ENCODE measurements around the gene CNTN3.

Gene CNTN3

GRCh38 chr3:74591342-74591741 lies 23.1 kb downstream of the CNTN3 start:
- no peak for DNase-seq (ENCODE audit: low spot score)
- TF ChIP-seq CTCF (IDR thresholded peaks at IDR 0.05; ENCODE audit: extremely low read depth, insufficient read depth, missing control alignments) = no peak
- in situ Hi-C loops (cut with MboI; ENCODE audit: low pct_unique_long_range_greater_than_20kb, low sequenced_read_pairs, unreplicated experiment) = no loop called here

DNA sequence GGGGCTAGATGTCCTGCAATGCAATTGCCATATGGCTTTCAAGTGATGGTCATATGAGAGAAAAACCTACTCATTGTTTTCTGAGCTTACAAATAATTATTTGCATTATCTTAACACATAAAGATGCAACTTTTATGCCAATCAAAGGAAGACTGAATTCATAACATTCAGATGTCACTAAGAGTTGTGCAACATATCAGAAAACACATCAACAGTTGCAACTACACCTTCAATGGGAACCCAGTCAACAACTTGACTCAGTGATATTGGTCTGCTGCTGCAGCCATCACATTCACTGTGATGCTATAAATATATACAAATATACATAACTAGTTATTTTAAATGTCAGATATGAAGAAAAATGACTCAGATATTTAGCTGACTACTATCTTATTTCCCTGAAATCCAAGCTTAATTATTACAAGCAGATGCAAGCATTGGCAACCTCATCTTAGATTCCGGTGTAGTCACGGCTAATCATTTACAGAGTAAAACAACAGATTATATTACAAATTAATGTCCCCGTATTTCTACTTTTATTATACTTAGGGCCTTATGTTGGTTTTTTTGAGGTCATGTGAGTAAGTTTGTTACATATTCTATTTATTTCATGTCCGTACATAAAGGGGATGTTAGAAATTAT lies 23.7 kb downstream of the CNTN3 start:
- in situ Hi-C loops (cut with MboI; ENCODE audit: low pct_unique_long_range_greater_than_20kb, low sequenced_read_pairs, unreplicated experiment) = no loop called here
- no peak for DNase-seq (ENCODE audit: low spot score)
- TF ChIP-seq CTCF (IDR thresholded peaks at IDR 0.05; ENCODE audit: extremely low read depth, insufficient read depth, missing control alignments) = no peak

- in situ Hi-C loops (cut with MboI; ENCODE audit: low pct_unique_long_range_greater_than_20kb, low sequenced_read_pairs, unreplicated experiment) = no loop called here
- no peak for TF ChIP-seq CTCF (IDR thresholded peaks at IDR 0.05; ENCODE audit: extremely low read depth, insufficient read depth, missing control alignments)
- no peak for DNase-seq (ENCODE audit: low spot score)
These were observed 29.7 kb downstream of the CNTN3 start for GRCh38 chr3:74584782-74585181.

DNA sequence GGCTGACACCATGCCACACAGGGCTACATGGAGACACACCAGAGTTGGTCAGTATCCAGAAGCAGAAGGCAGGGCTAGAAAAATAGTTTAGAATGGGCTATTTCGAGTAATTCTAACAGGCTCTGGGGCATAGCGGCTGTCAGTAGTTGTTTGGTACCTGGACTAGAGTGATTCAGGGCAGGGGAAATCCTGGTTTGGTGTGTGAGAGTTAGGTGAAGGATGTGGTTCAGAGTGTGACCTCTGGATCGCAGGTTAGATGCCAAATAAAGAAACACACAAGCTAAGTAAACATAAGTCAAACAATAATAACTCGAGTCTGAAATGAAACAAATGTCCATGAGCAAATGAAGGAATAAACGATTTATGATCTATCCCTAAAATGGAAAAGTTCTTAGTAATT lies 31.5 kb downstream of the CNTN3 start:
- no peak for DNase-seq (ENCODE audit: low spot score)
- in situ Hi-C loops (cut with MboI; ENCODE audit: low pct_unique_long_range_greater_than_20kb, low sequenced_read_pairs, unreplicated experiment) = no loop called here
- TF ChIP-seq CTCF (IDR thresholded peaks at IDR 0.05; ENCODE audit: extremely low read depth, insufficient read depth, missing control alignments) = no peak

DNA sequence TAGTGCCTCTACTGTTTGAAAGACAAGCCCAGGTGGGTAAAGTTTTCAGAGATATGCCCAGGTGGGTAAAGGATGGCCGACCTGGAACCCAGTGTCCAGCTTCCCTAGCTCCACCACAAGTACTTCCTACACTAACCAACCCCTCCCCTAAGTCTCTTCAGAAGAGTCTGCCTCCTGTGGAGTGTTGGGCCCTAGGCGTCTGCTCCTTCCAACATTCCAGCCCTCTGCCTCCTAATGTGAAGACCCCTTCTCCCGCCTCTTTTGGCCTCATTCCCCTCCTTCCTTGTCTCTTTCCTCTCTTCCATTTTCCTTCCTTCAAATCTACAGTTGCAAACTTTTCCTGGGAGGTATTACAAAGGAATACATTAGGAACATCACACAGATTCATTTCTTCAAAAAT lies 38.6 kb downstream of the CNTN3 start:
- in situ Hi-C loops (cut with MboI; ENCODE audit: low pct_unique_long_range_greater_than_20kb, low sequenced_read_pairs, unreplicated experiment) = no loop called here
- no peak for DNase-seq (ENCODE audit: low spot score)
- no peak for TF ChIP-seq CTCF (IDR thresholded peaks at IDR 0.05; ENCODE audit: extremely low read depth, insufficient read depth, missing control alignments)

- in situ Hi-C loops (cut with MboI; ENCODE audit: low pct_unique_long_range_greater_than_20kb, low sequenced_read_pairs, unreplicated experiment) = no loop called here
- no peak for DNase-seq (ENCODE audit: low spot score)
- TF ChIP-seq CTCF (IDR thresholded peaks at IDR 0.05; ENCODE audit: extremely low read depth, insufficient read depth, missing control alignments) = no peak
These were observed 43.3 kb downstream of the CNTN3 start for GRCh38 chr3:74571118-74571517.

Measured in GM13977 (cell line).